GM12878 (cell line): ENCODE measurements around the gene JHY. TPM values are rescaled to one million over a fixed set of nuclear protein-coding genes. Genes with fewer than 3 reads are reported as not detected.

Source experiments
- ATF7 ChIP-seq: fragments of 450-650 bp; IDR thresholded peaks from 2 replicates; pipeline ENCODE4 v1.6.1; 2016; ENCODE audit warnings: low read depth, mild to moderate bottlenecking
- BRCA1 ChIP-seq: IDR thresholded peaks from 2 replicates; pipeline ENCODE4 v1.6.1; 2011; ENCODE audit warnings: low read depth, low read length, improper control_type of control experiment
- EP300 ChIP-seq, 2 experiments: fragments of 150-350 bp in 1 of 2; IDR thresholded peaks; 2 replicates each; pipeline ENCODE4 v1.6.1; 2011 to 2012; ENCODE audit warnings: low read depth in 2 of 2, low read length in 2 of 2, borderline replicate concordance in 1 of 2, improper control_type of control experiment in 1 of 2, inconsistent platforms in 1 of 2; ENCODE audit not compliant: control insufficient read depth in 1 of 2
- ETV6 ChIP-seq, 2 experiments: fragments of 450-650 bp in 1 of 2; IDR thresholded peaks in 1 of 2; conservative IDR thresholded peaks in 1 of 2; 2 replicates each; pipeline ENCODE4 v1.6.1; 2014; ENCODE audit warnings: antibody characterized with exemption in 1 of 2, borderline replicate concordance in 1 of 2, low read depth in 1 of 2, mild to moderate bottlenecking in 1 of 2, moderate library complexity in 1 of 2
- NFYB ChIP-seq: IDR thresholded peaks from 2 replicates; pipeline ENCODE4 v1.6.1; 2011; ENCODE audit warnings: low read depth, mild to moderate bottlenecking, low read length, improper control_type of control experiment, moderate library complexity; ENCODE audit not compliant: insufficient read depth
- PKNOX1 ChIP-seq: fragments of 450-650 bp; IDR thresholded peaks from 2 replicates; pipeline ENCODE4 v1.6.1; 2016; ENCODE audit warnings: mild to moderate bottlenecking
- PML ChIP-seq: IDR thresholded peaks from 2 replicates; pipeline ENCODE4 v1.6.1; 2012; ENCODE audit warnings: low read length, inconsistent platforms
- RB1 ChIP-seq: fragments of 450-650 bp; formaldehyde crosslinking; IDR thresholded peaks from 2 replicates; pipeline ENCODE4 v1.6.1; 2017; ENCODE audit warnings: mild to moderate bottlenecking, borderline replicate concordance
- SIN3A ChIP-seq: IDR thresholded peaks from 2 replicates; pipeline ENCODE4 v1.6.1; 2012; ENCODE audit warnings: low read depth, low read length, improper control_type of control experiment
- SPI1 ChIP-seq: IDR thresholded peaks from 2 replicates; pipeline ENCODE4 v1.6.1; 2011; ENCODE audit warnings: low read depth, mild to moderate bottlenecking, low read length, moderate library complexity, borderline replicate concordance; ENCODE audit not compliant: insufficient read depth
- SREBF1 ChIP-seq: IDR thresholded peaks from 2 replicates; pipeline ENCODE4 v1.6.1; 2012; ENCODE audit warnings: mild to moderate bottlenecking, low read length
- ZSCAN29 ChIP-seq: fragments of 450-650 bp; IDR thresholded peaks from 2 replicates; pipeline ENCODE4 v1.6.1; 2017; ENCODE audit warnings: mild to moderate bottlenecking, moderate library complexity
- polyA plus RNA-seq, 11 experiments: library from polyadenylated mRNA; depleted of rRNA in 4 of 11; unstranded in 6 of 11; stranded (reverse) in 5 of 11; fragments of >200 nt; fragmentation: Nextera tagmentation in 4 of 11; fragmentation: Illumina TruSeq in 1 of 11; extraction: Ambion mirVana in 4 of 11; extraction: Trizol in 1 of 11; gene quantifications; 1 replicate in 1 of 11; 2 replicates in 10 of 11; pipeline versions ENCODE4 v1.2.1 to v1.2.3, GENCODE V29; 2011 to 2016; ENCODE audit warnings: inconsistent platforms in 2 of 11, missing spikeins in 2 of 11, low read depth in 1 of 11
- total RNA-seq, 4 experiments: library from RNA; depleted of rRNA in 3 of 4; stranded (reverse); fragments of >200 nt in 3 of 4; fragmentation: Illumina TruSeq in 1 of 4; extraction: Trizol in 1 of 4; gene quantifications; 2 replicates each; pipeline versions ENCODE4 v1.2.1 to v1.2.3, GENCODE V29; 2013 to 2021

JHY gene
- total and polyA plus RNA-seq, 10 of the 15 experiments (the other 5 are each of a cell fraction or from before 2014, with no cell fraction given) = 0.90 to 7.1 (median 5.5) TPM

GRCh38 chr11:122851366-122851966 is 31.1 kb upstream of the JHY start (continued):
- no peak for TF ChIP-seq SIN3A
- TF ChIP-seq SPI1 = peak; percentile 89
- TF ChIP-seq PML = no peak
- TF ChIP-seq ZSCAN29 = no peak
- TF ChIP-seq BRCA1 = no peak
- no peak for TF ChIP-seq SREBF1
- TF ChIP-seq RB1 = no peak
- TF ChIP-seq ATF7 = 0 out of 2 replicates have a peak, but pooled peaks have one; percentile 39
- no peak for TF ChIP-seq EP300 (IDR thresholded peaks at IDR 0.05; ENCODE audit: borderline replicate concordance in 1 of 2, control insufficient read depth in 1 of 2, low read depth in 2 of 2, low read length in 2 of 2)
- no peak for TF ChIP-seq PKNOX1
- no peak for TF ChIP-seq ETV6 (conservative IDR thresholded peaks at IDR 0.05 in 1 of 2, IDR thresholded peaks at IDR 0.05 in 1 of 2; ENCODE audit: borderline replicate concordance in 1 of 2, low read depth in 1 of 2)
- 0 out of 2 replicates have a peak, but pooled peaks have one; percentile 27 for TF ChIP-seq NFYB
